Astrocyte (in vitro differentiated cells and primary cell): ENCODE results near the gene RTN4RL2. TPM values are rescaled to one million over a fixed set of nuclear protein-coding genes. Genes with fewer than 3 reads are reported as not detected.

Experiments used
- DNase-seq: peaks from one replicate; pipeline ENCODE4 v3.0.0-alpha.2; 2010; ENCODE audit warnings: low read depth
- FAIRE-seq: peaks from 2 replicates; lab custom pipeline; 2011; peaks lifted over from hg19 to GRCh38; lab: Jason Lieb, UNC
- H2AFZ ChIP-seq: 2 replicates; pipeline ENCODE4 v1.6.0; 2012; ENCODE audit warnings: low read depth, low read length, inconsistent platforms
- H3K27ac ChIP-seq: 2 replicates; pipeline ENCODE4 v1.5.1; 2011; ENCODE audit warnings: low read depth, low read length, inconsistent platforms
- H3K27me3 ChIP-seq: 2 replicates; pipeline ENCODE4 v1.6.0; 2011; ENCODE audit warnings: low read length, inconsistent platforms; ENCODE audit not compliant: insufficient read depth
- H3K36me3 ChIP-seq: 2 replicates; pipeline ENCODE4 v1.5.1; 2011; ENCODE audit warnings: low read length, inconsistent platforms; ENCODE audit not compliant: insufficient read depth
- H3K4me1 ChIP-seq: 2 replicates; pipeline ENCODE4 v1.5.1; 2011; ENCODE audit warnings: low read length, inconsistent platforms; ENCODE audit not compliant: insufficient read depth
- H3K4me2 ChIP-seq: 2 replicates; pipeline ENCODE4 v1.6.0; 2012; ENCODE audit warnings: low read length, inconsistent platforms
- H3K4me3 ChIP-seq: 2 replicates; pipeline ENCODE4 v1.5.1; 2011; ENCODE audit warnings: low read depth, mild to moderate bottlenecking, low read length, inconsistent platforms; ENCODE audit not compliant: insufficient read depth
- H3K79me2 ChIP-seq: 2 replicates; pipeline ENCODE4 v1.6.0; 2012; ENCODE audit warnings: mild to moderate bottlenecking, low read length, inconsistent platforms; ENCODE audit not compliant: insufficient read depth
- H3K9ac ChIP-seq: 2 replicates; pipeline ENCODE4 v1.6.0; 2012; ENCODE audit warnings: mild to moderate bottlenecking, low read length, inconsistent platforms
- H3K9me3 ChIP-seq: 2 replicates; pipeline ENCODE4 v1.5.1; 2012; ENCODE audit warnings: low read depth, mild to moderate bottlenecking, low read length, inconsistent platforms; ENCODE audit not compliant: insufficient read depth
- H4K20me1 ChIP-seq: 2 replicates; pipeline ENCODE4 v1.6.0; 2012; ENCODE audit warnings: low read length, inconsistent platforms; ENCODE audit not compliant: insufficient read depth
- H3K27ac Mint-ChIP-seq: one replicate; pipeline ENCODE4 v1.8.0; 2021; ENCODE audit warnings: mild to moderate bottlenecking, mixed read lengths; ENCODE audit not compliant: unreplicated experiment
- H3K27me3 Mint-ChIP-seq: one replicate; pipeline ENCODE4 v1.8.0; 2021; ENCODE audit warnings: low read depth, mixed read lengths; ENCODE audit not compliant: unreplicated experiment
- H3K36me3 Mint-ChIP-seq: one replicate; pipeline ENCODE4 v1.8.0; 2021; ENCODE audit warnings: low read depth, mixed read lengths; ENCODE audit not compliant: unreplicated experiment
- H3K4me1 Mint-ChIP-seq: one replicate; pipeline ENCODE4 v1.8.0; 2021; ENCODE audit warnings: low read depth, mixed read lengths; ENCODE audit not compliant: unreplicated experiment
- H3K4me3 Mint-ChIP-seq: one replicate; pipeline ENCODE4 v1.8.0; 2021; ENCODE audit warnings: mild to moderate bottlenecking, moderate library complexity, mixed read lengths; ENCODE audit not compliant: unreplicated experiment
- H3K9me3 Mint-ChIP-seq: one replicate; pipeline ENCODE4 v1.8.0; 2021; ENCODE audit warnings: mild to moderate bottlenecking, mixed read lengths; ENCODE audit not compliant: unreplicated experiment
- CTCF ChIP-seq: IDR thresholded peaks from 2 replicates; pipeline ENCODE4 v1.5.1; 2011; ENCODE audit warnings: low read depth, mild to moderate bottlenecking, inconsistent platforms, low read length, moderate library complexity; ENCODE audit not compliant: insufficient read depth
- EZH2 ChIP-seq: IDR thresholded peaks from 2 replicates; pipeline ENCODE4 v1.6.1; 2012; ENCODE audit warnings: mild to moderate bottlenecking, low read length, inconsistent platforms; ENCODE audit not compliant: insufficient read depth
- total RNA-seq: library from RNA; stranded (reverse); gene quantifications from 2 replicates; pipeline ENCODE4 v1.2.1, GENCODE V29; 2021

Gene RTN4RL2
- total RNA-seq, 1 donor from 2014 or later: 0.50 TPM

GRCh38 chr11:57523419-57523818 lies 63.1 kb downstream of the RTN4RL2 start:
- no peak for FAIRE-seq
- H3K79me2 ChIP-seq: peaks cover 2% of the 10 kb centered on the region
- no peak overlapping the region for H2AFZ ChIP-seq
- H3K4me1 ChIP-seq: no peaks in the 10 kb centered on the region
- no peak for TF ChIP-seq EZH2
- TF ChIP-seq CTCF: no peak
- Mint-ChIP-seq H3K27ac (no peak overlapping the region), H3K36me3 (peaks cover 5% of the 10 kb centered on the region), H3K27me3 (peaks cover 6% of the 10 kb centered on the region), H3K4me3 (no peak overlapping the region), H3K9me3 (no peaks in the 10 kb centered on the region), H3K4me1 (no peaks in the 10 kb centered on the region)
- no peak overlapping the region for H3K27ac ChIP-seq
- peaks cover 6% of the 10 kb centered on the region for H3K36me3 ChIP-seq
- peaks cover 12% of the 10 kb centered on the region for H4K20me1 ChIP-seq
- no peak overlapping the region for H3K4me3 ChIP-seq
- no peaks in the 10 kb centered on the region for H3K9me3 ChIP-seq
- H3K4me2 ChIP-seq: no peak overlapping the region
- no peak for DNase-seq
- H3K27me3 ChIP-seq: no peaks in the 10 kb centered on the region
- no peak overlapping the region for H3K9ac ChIP-seq

Other genes starting within 250 kb of the RTN4RL2 start
- gene APLNR, start 223.3 kb upstream of the RTN4RL2 start, total RNA-seq: 0.07 TPM in 1 of 2 replicates, not detected in the other
- 149 and 161 TPM in 2 replicates for gene TNKS1BP1, start 135.6 kb upstream of the RTN4RL2 start, total RNA-seq
- 76.9 and 79.5 TPM in 2 replicates for gene SSRP1, start 124.6 kb upstream of the RTN4RL2 start, total RNA-seq
- gene P2RX3, start 122.2 kb upstream of the RTN4RL2 start, total RNA-seq: not detected in 2 replicates
- not detected in 2 replicates for gene PRG3, start 79.4 kb upstream of the RTN4RL2 start, total RNA-seq
- not detected in 2 replicates for gene PRG2, start 69.9 kb upstream of the RTN4RL2 start, total RNA-seq
- gene SLC43A3, start 33.4 kb upstream of the RTN4RL2 start, total RNA-seq: 13.3 and 16.4 TPM in 2 replicates
- gene SLC43A1, start 55.2 kb downstream of the RTN4RL2 start, total RNA-seq: 3.5 and 4.5 TPM in 2 replicates
- gene TIMM10, start 70.2 kb downstream of the RTN4RL2 start, total RNA-seq: 56.1 and 60.3 TPM in 2 replicates
- gene SMTNL1, start 77.1 kb downstream of the RTN4RL2 start, total RNA-seq: not detected in 2 replicates
- 159 and 182 TPM in 2 replicates for gene UBE2L6, start 107.1 kb downstream of the RTN4RL2 start, total RNA-seq
- 62.5 and 92.1 TPM in 2 replicates for gene SERPING1, start 137.2 kb downstream of the RTN4RL2 start, total RNA-seq
- 0.09 and 0.62 TPM in 2 replicates for gene YPEL4, start 189.4 kb downstream of the RTN4RL2 start, total RNA-seq
- gene CLP1, start 197.2 kb downstream of the RTN4RL2 start, total RNA-seq: 19.1 and 21.4 TPM in 2 replicates
- 89.8 and 94.7 TPM in 2 replicates for gene ZDHHC5, start 207.6 kb downstream of the RTN4RL2 start, total RNA-seq